BJ (cell line): ENCODE measurements around the gene VSNL1. TPM values are rescaled to one million over a fixed set of nuclear protein-coding genes. Genes with fewer than 3 reads are reported as not detected.

Experiments
- CTCF ChIA-PET: fragments of 350-600 bp; formaldehyde crosslinking; extraction: SDS; loops from one replicate; lab custom pipeline; 2021; ENCODE audit warnings: antibody characterized with exemption, inconsistent platforms; lab: Yijun Ruan, JAX
- POLR2A ChIA-PET: fragments of 300-600 bp; sonication (Branson Sonifier 250); formaldehyde crosslinking; extraction: SDS; loops from one replicate; lab custom pipeline; 2021; ENCODE audit warnings: antibody characterized with exemption; lab: Charles Lee
- DNase-seq: peaks from one replicate; pipeline ENCODE4 v3.0.0-alpha.2; 2011; ENCODE audit warnings: low read depth
- H3K27me3 ChIP-seq: 2 replicates; pipeline ENCODE4 v1.6.0; 2011; ENCODE audit warnings: low read length; ENCODE audit not compliant: control insufficient read depth, insufficient read depth
- H3K36me3 ChIP-seq: 2 replicates; pipeline ENCODE4 v1.5.1; 2011; ENCODE audit warnings: low read length; ENCODE audit not compliant: control insufficient read depth, insufficient read depth
- H3K4me3 ChIP-seq: 2 replicates; pipeline ENCODE4 v1.5.1; 2011; ENCODE audit warnings: low read depth, mild to moderate bottlenecking, control low read depth, low read length
- polyA plus RNA-seq: library from polyadenylated mRNA; depleted of rRNA; stranded (reverse); fragments of >200 nt; gene quantifications from 2 replicates; pipeline ENCODE4 v1.2.3, GENCODE V29; 2011
- TF ChIP-seq, protein P1 (sequence below): IDR thresholded peaks from 2 replicates; pipeline ENCODE4 v1.5.1; 2011; ENCODE audit warnings: low read depth, mild to moderate bottlenecking, control low read depth, inconsistent platforms, low read length, moderate library complexity; ENCODE audit not compliant: insufficient read depth

VSNL1 gene
- polyA plus RNA-seq, 1 experiment, result not detected

DNA sequence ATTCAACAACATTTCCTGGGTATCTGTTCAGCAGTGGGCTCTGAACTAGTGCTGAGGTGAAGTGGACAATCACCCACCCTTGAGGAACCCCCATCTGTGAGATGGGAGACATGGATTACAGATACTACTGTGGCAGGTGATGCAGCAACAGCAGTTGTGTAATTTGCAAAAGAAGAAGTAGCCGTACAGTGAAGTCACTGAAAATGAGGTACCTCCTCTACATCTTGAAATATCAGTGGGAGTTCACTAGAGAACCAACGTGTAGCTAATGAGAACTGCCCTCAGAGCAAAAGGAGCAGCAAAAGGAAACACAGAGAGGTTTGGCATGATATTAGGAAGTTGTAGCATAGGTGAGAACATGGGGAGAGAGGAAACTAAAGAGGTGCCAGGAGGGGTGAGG is 41.3 kb downstream of the VSNL1 start:
- ChIA-PET POLR2A (no interaction called here), CTCF (no interaction called here)
- no peaks in the 10 kb centered on the region for H3K36me3 ChIP-seq
- no peak overlapping the region for H3K4me3 ChIP-seq
- no peak for DNase-seq
- TF ChIP-seq, protein P1, sequence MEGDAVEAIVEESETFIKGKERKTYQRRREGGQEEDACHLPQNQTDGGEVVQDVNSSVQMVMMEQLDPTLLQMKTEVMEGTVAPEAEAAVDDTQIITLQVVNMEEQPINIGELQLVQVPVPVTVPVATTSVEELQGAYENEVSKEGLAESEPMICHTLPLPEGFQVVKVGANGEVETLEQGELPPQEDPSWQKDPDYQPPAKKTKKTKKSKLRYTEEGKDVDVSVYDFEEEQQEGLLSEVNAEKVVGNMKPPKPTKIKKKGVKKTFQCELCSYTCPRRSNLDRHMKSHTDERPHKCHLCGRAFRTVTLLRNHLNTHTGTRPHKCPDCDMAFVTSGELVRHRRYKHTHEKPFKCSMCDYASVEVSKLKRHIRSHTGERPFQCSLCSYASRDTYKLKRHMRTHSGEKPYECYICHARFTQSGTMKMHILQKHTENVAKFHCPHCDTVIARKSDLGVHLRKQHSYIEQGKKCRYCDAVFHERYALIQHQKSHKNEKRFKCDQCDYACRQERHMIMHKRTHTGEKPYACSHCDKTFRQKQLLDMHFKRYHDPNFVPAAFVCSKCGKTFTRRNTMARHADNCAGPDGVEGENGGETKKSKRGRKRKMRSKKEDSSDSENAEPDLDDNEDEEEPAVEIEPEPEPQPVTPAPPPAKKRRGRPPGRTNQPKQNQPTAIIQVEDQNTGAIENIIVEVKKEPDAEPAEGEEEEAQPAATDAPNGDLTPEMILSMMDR, result no peak
- no peaks in the 10 kb centered on the region; the same call in 1 of the 2 replicates for H3K27me3 ChIP-seq

DNA sequence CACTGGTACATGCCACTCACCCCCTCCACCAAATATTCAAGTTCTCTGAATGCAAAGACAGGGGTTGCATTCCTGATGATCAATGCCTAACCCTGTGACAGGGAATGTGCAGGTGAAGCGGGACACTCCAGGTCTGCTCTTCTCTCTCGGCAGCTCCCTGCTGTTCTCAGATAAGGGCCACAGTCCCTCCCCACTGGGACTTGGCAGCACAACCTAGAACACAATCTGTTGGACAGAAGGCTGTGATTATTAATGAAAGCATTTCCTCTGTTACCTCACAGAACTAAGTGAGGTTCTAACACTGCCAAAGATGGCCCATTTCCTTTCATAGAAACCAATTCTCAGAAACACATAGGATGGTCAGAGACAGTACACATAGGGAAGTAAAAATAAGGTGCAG is 42.7 kb downstream of the VSNL1 start:
- POLR2A ChIA-PET, result no interaction called here
- Histone ChIP-seq H3K27me3 (no peaks in the 10 kb centered on the region; the same call in 1 of the 2 replicates), H3K4me3 (no peak overlapping the region), H3K36me3 (no peaks in the 10 kb centered on the region)
- CTCF ChIA-PET, result no interaction called here
- TF ChIP-seq, protein P1, result no peak
- DNase-seq, result no peak

DNA sequence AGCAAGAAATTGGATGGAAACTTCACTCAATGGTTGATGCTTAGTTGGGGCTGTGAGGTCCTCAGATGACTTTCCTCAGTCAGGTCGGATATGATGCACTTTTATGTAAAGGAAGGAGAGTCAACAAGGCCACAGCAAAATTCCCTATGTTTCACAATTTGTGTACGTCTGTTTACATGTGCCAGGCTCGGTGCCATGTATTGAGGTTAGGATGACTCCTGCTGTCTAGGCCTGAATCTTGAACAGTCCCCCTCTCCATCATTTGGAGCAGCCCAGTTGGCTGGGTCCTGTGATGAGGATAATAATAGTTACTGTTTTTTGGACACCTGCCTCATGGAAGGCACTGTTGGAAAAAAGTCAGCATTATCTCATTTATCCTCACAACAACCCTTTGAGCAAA is 43.1 kb downstream of the VSNL1 start:
- TF ChIP-seq, protein P1, result no peak
- ChIA-PET CTCF (no interaction called here), POLR2A (no interaction called here)
- no peak for DNase-seq
- H3K27me3 ChIP-seq, result no peaks in the 10 kb centered on the region; the same call in 1 of the 2 replicates
- H3K4me3 ChIP-seq, result no peak overlapping the region
- no peaks in the 10 kb centered on the region for H3K36me3 ChIP-seq

DNA sequence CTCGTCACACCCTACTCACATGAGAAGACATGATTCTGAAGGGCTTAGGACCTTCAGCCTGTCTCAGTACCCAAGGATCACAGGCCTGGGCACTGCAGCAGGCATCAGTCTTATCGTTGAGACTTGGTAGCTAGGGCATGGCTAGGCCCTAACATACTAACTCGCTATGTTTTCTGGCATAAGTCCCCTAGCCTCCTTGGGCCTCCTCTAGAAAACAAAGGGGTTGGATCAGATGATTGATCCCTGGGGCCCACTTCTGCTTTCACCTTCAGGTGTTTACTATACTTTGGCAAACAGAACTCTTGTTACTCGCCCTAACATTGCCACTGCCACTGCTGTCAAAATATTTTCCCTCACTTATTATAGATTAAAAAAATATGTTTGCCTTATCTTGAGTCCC is 44.2 kb downstream of the VSNL1 start:
- H3K27me3 ChIP-seq, result no peaks in the 10 kb centered on the region; the same call in 1 of the 2 replicates

DNA sequence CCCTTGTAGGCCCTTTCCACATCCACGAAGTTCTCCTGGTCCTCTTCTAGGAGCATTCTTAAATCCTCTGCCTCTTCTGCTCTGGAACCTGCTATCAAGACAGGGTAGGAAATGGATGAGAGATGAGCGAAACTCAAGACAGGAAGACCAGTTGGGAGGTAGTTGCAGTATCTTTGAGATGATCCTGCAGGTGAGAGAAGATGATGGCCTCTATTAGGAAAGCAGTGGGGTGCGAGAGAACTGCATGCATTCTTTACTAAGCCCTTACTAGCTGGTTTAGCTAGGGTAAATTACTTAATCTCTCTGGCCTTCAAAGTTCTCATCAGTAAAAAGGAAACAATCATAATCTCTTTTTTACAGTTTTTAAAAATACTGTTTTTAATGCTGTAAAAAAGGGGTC is 47.0 kb downstream of the VSNL1 start:
- H3K36me3 ChIP-seq, result no peaks in the 10 kb centered on the region
- POLR2A ChIA-PET, result no interaction called here
- CTCF ChIA-PET, result no interaction called here
- TF ChIP-seq, protein P1, result no peak
- DNase-seq, result no peak
- H3K4me3 ChIP-seq, result no peak overlapping the region
- no peaks in the 10 kb centered on the region for H3K27me3 ChIP-seq

More for the DNA sequence above, 44.2 kb downstream of the VSNL1 start:
- DNase-seq, result no peak
- POLR2A ChIA-PET, result no interaction called here
- TF ChIP-seq, protein P1, result no peak
- CTCF ChIA-PET, result no interaction called here
- Histone ChIP-seq H3K4me3 (no peak overlapping the region), H3K36me3 (no peaks in the 10 kb centered on the region)
